Vagina (tissue), 2 donors: Measurements from ENCODE around the gene TARDBP. TPM values are rescaled to one million over a fixed set of nuclear protein-coding genes. Genes with fewer than 3 reads are reported as not detected.

Source experiments
- DNase-seq, 2 donors: peaks; one replicate each; pipeline ENCODE4 v3.0.0-alpha.2; 2017; ENCODE audit errors: extremely low spot score in 2 of 2
- H3K27ac ChIP-seq: fragments of 200-600 bp; sonication (generic); one replicate; pipeline ENCODE4 v1.5.1; 2019
- H3K27me3 ChIP-seq: fragments of 200-600 bp; sonication (generic); one replicate; pipeline ENCODE4 v1.5.1; 2019
- H3K36me3 ChIP-seq, 2 donors: fragments of 200-600 bp; sonication (generic); one replicate each; pipeline ENCODE4 v1.5.1; 2017 to 2019
- H3K4me1 ChIP-seq: fragments of 200-600 bp; sonication (generic); one replicate; pipeline ENCODE4 v1.5.1; 2019
- H3K4me3 ChIP-seq, 2 donors: fragments of 200-600 bp; sonication (generic); 1 replicate in 1 of 2; 2 replicates in 1 of 2; pipeline ENCODE4 v1.5.1; 2016 to 2019
- H3K9me3 ChIP-seq: fragments of 200-600 bp; sonication (generic); one replicate; pipeline ENCODE4 v1.5.1; 2019
- CTCF ChIP-seq, 3 experiments: fragments of 450-650 bp in 2 of 3; fragments of 200-600 bp in 1 of 3; sonication (generic) in 1 of 3; IDR thresholded peaks; one replicate each; pipeline ENCODE4 v1.5.1; 2017 to 2019; ENCODE audit warnings: antibody characterized with exemption in 3 of 3, mild to moderate bottlenecking in 2 of 3, moderate library complexity in 2 of 3
- POLR2A ChIP-seq, 2 donors: fragments of 450-650 bp; IDR thresholded peaks; one replicate each; pipeline ENCODE4 v1.6.1; 2017; ENCODE audit warnings: antibody characterized with exemption in 2 of 2, mild to moderate bottlenecking in 2 of 2, moderate library complexity in 2 of 2
- POLR2AphosphoS5 ChIP-seq, 2 donors: sonication (generic); formaldehyde crosslinking; IDR thresholded peaks; one replicate each; pipeline ENCODE4 v1.9.0; 2017; ENCODE audit warnings: antibody characterized with exemption in 2 of 2, mild to moderate bottlenecking in 2 of 2, low read depth in 1 of 2; ENCODE audit not compliant: insufficient read depth in 1 of 2
- intact Hi-C: fragments of 100-400 bp; cut with DNase I; formaldehyde crosslinking; loops from one replicate; pipeline ENCODE4 v1.15.1; 2023
- total RNA-seq: library from RNA; depleted of rRNA; stranded (reverse); fragments of >200 nt; gene quantifications from one replicate; pipeline ENCODE4 v1.2.3, GENCODE V29; 2016

The TARDBP gene
- total RNA-seq, 1 donor from 2014 or later = 213 TPM

GRCh38 chr1:10969267-10969970, 43.0 kb upstream of the TARDBP start:
- intact Hi-C loops = no loop called here
- Histone ChIP-seq H3K27ac (no peak overlapping the region), H3K4me3 (no peak overlapping the region), H3K9me3 (no peaks in the 10 kb centered on the region), H3K36me3 (no peaks in the 10 kb centered on the region), H3K27me3 (no peaks in the 10 kb centered on the region), H3K4me1 (peaks cover 10% of the 10 kb centered on the region)
- DNase-seq = no peak
- TF ChIP-seq POLR2AphosphoS5 (IDR thresholded peaks at IDR 0.05; ENCODE audit: insufficient read depth in 1 of 2, low read depth in 1 of 2) = no peak
- no peak for TF ChIP-seq POLR2A (IDR thresholded peaks at IDR 0.05)
- TF ChIP-seq CTCF (IDR thresholded peaks at IDR 0.05) = no peak

GRCh38 chr1:10969971-10970332, 42.5 kb upstream of the TARDBP start:
- no peak for TF ChIP-seq POLR2A (IDR thresholded peaks at IDR 0.05)
- TF ChIP-seq CTCF (IDR thresholded peaks at IDR 0.05) = no peak
- TF ChIP-seq POLR2AphosphoS5 (IDR thresholded peaks at IDR 0.05; ENCODE audit: insufficient read depth in 1 of 2, low read depth in 1 of 2) = no peak
- H3K4me1 ChIP-seq = peaks cover 10% of the 10 kb centered on the region
- no peak overlapping the region for H3K4me3 ChIP-seq
- H3K27me3 ChIP-seq = no peaks in the 10 kb centered on the region
- no peak overlapping the region for H3K27ac ChIP-seq
- DNase-seq = no peak
- intact Hi-C loops = no loop called here
- H3K36me3 ChIP-seq = no peaks in the 10 kb centered on the region
- no peaks in the 10 kb centered on the region for H3K9me3 ChIP-seq

GRCh38 chr1:10973552-10973951, 38.9 kb upstream of the TARDBP start:
- Histone ChIP-seq H3K27ac (no peak overlapping the region), H3K4me1 (peaks cover 26% of the 10 kb centered on the region), H3K27me3 (no peaks in the 10 kb centered on the region), H3K36me3 (no peaks in the 10 kb centered on the region), H3K9me3 (no peaks in the 10 kb centered on the region), H3K4me3 (no peak overlapping the region)
- no peak for DNase-seq
- TF ChIP-seq POLR2AphosphoS5 (IDR thresholded peaks at IDR 0.05; ENCODE audit: insufficient read depth in 1 of 2, low read depth in 1 of 2) (no peak), CTCF (IDR thresholded peaks at IDR 0.05) (no peak), POLR2A (IDR thresholded peaks at IDR 0.05) (no peak)
- intact Hi-C loops = no loop called here

- Histone ChIP-seq H3K36me3 (no peaks in the 10 kb centered on the region), H3K4me1 (peaks cover 26% of the 10 kb centered on the region), H3K27ac (no peak overlapping the region), H3K4me3 (no peak overlapping the region), H3K9me3 (no peaks in the 10 kb centered on the region), H3K27me3 (no peaks in the 10 kb centered on the region)
- intact Hi-C loops = no loop called here
- DNase-seq = no peak
- TF ChIP-seq POLR2AphosphoS5 (IDR thresholded peaks at IDR 0.05; ENCODE audit: insufficient read depth in 1 of 2, low read depth in 1 of 2) (no peak), CTCF (IDR thresholded peaks at IDR 0.05) (no peak), POLR2A (IDR thresholded peaks at IDR 0.05) (no peak)
Observed at GRCh38 chr1:10973956-10974881, 38.2 kb upstream of the TARDBP start.
